SHP77 treated with DMSO at 0.1 percent for 48 hours (cell line): ENCODE data around the gene MED12L.

Experiments
- DNase-seq: peaks from one replicate; lab custom pipeline; 2025; lab: John Stamatoyannopoulos, UW

The MED12L gene

DNA sequence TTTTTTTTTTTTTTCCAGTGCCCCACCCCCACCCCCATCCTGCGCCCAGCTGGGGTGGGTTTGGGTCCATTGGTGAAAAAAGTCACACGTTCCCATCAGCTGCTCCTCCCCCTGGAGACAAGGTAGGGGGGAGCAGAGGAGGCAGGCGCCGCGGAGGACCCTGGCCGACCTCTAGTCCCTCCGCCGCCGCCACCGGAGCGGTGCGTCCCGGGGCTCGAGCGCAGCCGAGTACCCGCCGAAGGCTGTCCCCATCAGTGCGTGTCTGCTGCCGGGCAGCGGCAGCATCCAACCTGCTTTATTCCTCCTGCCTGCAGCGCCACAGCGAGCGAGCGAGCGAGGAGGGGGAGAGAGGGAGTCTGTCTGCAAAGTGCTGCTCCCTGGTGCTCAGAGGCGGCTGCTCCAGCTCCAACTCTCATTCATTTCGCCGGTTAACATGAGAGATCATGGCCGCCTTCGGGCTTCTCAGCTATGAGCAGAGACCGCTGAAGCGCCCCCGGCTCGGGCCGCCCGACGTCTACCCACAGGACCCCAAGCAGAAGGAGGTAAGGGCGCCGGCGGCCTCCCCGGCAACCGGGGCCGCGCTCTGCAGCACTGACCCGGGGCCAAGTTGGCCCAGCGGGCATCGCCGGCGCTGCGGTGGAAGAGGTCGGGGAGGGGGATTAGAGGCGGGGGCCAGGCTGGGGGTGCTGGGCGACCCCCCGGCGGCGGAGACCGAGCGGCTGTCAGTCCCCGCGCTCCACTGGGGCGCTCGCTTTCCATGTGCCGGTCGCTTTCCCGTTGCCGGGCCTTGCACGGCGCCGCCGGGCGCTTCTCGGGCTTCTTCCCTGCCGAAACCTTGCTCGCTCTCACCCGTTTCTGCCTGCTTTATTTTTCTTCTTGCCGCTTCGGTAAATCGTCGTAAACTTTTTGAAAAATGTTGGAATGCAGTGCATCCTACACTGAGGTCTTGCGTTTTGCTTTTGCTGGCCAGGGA lies 1.3 kb downstream of the MED12L start:
- no peak for DNase-seq

DNA sequence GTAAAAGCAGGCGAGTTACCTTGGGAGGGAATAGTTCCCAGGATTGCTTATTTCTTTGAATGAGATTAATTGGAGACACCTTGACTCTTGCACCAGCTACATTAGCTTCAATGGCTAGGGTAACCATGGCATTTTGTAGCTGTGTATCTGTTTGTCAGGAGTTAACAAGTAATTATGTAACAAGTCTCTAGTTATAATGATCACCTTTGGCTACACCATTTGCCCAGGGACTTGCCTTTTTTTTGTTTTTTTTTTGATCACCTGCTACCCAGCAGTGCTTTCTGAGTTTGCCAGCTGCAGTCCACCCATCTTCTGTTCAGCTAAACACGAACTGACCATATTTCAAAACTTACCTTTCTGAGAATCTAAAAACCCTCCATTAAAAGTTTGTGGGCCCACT lies 2.2 kb downstream of the MED12L start:
- no peak for DNase-seq

DNA sequence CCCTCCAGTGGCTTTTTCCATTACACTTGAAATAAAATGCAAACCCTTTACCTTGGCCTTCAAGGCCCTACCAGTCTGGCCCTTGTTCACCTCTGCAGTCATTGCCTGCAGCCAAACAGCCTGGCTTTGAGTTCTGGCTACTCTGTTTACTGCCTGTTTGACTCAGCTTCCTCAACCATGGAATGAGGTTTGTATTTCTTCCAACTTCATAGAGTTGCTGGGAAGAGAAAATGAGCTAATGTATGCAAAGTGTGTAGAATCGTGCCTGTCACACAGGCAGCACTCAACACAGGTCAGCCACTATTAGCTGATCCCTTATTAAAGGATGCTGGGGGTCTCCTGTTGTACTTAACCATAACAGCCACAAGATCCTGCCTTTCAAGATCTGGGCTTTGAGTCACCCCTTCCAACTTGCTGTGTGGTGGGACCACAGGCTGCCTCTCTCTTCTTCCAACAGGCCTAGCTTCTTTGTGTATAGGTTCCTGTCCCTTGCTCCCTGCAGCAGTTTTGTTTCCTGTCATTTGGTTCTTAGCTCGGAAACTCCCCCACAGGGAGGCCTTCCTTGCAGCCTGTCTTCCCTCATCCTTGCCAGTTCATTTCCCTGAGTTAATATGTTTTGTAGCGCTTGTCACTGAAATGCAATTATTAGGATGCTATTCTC lies 6.4 kb downstream of the MED12L start:
- DNase-seq = no peak

DNA sequence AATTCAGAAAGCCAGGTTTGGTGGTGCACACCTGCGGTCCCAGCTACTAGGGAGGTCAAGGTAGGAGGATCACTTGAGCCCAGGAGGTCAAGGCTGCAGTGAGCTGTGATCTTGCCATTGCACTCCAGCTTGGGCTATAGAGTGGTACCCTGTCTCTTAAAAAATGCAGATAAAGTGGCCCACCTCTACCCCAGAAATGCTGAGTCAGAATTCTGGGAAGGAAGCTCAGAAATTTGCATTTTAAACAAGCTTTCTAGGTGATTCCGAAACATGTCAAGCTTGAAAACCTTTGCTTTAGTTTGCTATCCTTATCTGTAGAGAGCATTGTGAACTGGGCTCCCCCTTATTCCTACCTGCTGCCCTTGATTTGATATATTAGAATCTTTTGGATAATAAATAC lies 7.7 kb downstream of the MED12L start:
- no peak for DNase-seq

DNA sequence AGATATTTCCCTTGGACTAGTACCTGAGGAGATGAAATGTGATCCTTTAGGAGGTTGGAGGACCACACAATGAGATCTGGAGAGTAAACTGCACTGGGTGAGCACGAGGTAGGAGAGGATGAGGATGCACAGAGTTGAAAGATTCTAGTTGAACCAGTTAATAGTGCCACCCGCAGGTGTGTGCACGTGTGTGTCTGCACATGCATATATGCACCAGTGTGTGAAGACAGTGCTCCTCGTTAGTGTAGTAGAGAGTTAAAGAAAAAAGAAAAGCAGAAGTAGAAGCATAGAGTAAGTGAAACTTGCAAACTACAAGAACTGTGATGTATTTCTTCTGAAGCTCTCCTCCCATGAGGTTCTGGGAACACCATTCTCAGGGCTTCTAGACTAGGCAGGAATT lies 8.4 kb downstream of the MED12L start:
- DNase-seq = no peak

DNA sequence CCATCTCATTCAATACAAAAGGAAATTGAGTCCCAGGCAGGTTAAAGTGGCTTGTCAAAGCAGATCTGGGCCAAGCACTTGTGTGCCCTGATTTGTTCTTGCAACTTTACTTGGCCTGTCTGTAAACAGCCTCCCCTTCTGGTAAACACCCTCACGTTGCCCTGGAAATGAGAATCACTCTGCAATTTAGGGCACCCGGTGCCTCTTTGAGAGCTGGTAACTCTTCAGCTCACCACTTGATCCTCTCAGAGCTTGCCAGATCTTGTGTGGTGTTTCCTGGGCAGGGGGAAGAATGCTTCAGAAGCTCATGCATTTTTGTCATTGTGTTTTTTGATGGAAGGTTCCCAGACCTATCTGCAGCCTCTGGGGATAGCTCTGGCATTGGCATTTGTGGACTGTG lies 11.3 kb downstream of the MED12L start:
- DNase-seq = no peak

DNA sequence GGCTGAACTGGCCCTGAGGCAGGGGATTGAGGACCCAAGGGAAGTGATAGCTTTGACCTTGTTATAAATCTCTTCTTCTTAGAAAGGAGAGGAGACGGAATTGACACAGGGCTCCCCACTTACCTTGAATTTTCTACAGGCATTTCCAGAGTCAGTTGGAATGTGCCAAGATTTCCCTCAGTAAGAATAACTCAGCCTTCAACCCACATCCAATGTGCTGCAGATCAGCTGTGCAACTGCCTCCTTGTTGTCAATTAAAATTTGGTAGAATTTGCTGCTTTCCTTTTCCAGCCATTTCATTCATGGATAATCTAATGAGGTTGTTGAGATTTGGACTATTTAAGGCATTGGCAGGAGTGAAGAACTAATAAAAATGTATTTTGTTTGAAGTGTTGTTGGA lies 14.6 kb downstream of the MED12L start:
- no peak for DNase-seq

DNA sequence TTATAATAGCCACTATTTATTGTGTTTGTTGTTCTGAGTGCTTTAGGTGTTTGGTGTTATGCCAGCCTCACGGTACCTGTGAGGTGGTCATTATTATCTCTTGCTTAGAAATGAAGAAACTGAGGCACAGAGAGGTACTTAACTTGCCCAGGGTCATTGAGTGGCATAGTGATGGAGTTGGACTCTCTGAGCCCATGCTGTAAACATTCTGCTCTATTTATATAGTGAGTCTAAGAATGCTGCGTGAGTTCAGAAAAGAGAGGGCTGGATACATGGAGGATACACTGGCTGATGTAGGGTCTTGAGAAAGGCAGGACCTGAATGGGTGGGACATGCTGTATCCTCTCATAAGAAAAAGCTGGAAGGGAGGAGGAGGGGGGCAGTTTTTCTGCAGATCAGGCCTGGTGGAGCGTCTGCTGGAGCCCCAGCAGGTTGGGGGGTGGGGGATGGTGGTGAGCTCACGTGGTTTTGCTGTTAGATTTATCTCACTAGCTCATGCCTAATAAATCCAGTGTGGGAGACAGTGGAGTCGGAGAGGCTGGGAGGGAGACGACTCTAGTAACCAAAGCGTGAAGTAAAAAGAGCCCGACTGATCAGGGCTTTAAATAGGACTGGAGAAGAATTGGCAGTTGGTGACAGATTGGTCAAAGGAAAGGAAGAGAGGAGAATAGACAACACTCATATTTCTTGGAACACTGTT lies 16.0 kb downstream of the MED12L start:
- no peak for DNase-seq

DNA sequence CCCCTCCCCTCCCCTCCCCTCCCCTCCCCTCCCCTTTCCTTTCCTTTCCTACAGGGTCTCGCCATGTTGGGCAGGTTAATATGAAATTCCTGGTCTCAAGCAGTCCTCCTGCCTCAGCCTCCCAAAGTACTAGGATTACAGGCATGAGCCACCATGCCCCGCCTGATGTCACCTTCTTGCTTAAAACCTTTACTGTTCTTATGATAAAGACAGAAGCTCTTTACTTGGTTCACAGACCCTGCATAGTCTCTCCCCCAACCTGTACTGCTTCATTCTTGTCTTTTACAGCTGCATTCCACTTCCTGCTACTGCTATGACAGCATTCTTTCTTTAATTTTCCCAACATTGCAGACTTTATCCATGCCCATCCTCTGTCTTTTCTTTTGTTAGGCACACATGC lies 20.8 kb downstream of the MED12L start:
- DNase-seq = no peak

DNA sequence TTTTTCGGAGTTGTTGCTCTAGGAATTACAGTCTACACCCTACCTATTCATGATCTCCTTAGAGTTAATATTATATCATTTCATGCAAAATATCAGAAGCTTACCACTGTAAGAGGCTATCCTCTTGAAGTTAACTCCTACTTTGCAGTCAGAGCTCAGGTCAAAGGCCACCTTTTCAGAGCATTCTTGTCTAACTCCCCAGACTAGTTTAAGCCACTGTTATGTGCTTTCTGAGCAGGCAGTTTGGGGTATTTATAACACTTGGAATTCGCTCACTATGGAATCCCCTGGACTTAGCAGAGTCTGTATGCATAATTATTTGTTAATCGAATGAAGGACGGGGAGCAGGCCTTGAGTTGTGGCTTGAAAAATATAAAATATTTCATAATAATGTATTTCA lies 21.7 kb downstream of the MED12L start:
- no peak for DNase-seq

DNA sequence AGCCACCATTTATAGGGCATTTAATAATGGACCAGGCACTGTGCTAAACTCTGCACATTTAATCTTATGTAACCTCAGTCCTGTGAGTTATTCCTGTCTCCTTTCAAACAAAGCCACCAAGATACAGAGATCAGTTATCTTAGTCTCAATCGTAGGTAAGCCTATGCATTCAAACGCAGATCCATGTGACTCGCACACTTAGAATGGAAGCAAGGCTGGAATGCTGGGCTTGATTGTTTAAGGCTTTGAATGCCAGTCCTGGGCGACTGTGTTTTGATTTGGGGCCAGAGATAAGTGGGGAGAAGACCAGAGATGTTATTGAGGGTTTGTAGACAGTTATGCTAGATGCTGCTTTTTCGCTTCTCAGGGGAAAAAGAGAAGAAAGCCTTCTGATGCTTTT lies 22.2 kb downstream of the MED12L start:
- no peak for DNase-seq

DNA sequence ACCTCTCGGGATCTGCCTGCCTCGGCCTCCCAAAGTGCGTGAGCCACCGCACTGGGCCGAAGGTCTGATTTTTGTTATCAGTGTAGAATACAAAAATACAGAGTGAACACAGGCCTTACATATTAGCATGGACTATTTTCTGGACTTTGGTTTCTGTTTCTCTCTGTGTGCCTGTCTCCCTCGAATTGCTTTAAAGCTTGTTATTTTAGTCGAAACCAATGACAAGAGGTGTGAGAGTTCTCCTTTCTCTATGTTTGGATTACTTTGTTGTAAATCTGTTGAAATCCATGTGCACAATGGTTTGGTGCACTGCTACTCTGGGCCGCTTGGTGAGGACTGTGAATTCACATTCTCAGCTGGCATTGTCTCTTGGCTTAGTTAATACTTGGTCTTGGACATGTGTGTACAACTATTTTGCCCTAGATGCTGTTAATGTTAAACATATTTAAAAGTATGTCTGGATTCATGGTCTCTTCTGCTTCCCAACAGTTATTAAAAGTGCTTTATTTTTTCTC lies 23.9 kb downstream of the MED12L start:
- no peak for DNase-seq

DNA sequence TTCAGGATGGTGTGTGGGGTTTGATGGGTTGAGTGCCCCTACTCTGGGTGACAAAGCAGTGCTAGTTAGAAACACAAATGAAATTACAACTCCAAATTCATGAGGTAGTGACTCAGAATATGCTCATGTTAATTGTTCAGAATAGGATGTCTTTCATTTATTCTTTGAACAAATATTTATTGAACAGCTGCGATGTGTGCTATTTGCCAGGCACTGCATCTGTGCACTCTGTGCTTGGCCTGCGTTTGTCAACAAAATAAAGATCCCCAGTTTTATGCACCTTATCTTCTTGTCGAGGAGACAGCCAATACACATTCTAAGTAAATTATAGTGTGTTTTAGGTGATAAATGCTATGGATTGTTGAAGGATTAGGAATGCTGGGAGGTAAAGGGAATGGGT lies 27.3 kb downstream of the MED12L start:
- no peak for DNase-seq

DNA sequence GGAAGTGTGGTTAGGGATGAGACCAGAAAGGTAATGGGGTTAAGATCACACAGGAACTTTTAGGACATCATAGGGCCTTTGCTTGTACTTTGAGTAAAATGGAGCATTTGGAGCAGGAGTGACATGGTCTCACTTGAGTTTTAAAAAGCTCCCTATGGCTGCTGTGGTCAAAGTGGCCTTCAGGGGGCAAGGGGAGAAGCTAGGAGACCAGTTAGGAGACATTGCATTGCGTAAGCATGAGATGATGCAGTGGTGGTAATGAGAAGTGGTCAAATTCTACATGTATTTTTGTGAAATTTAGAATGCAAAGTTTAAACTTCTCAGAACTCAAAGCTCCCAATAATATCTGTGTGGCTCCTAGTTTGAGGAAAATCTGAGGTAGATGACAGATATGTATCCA lies 27.9 kb downstream of the MED12L start:
- no peak for DNase-seq

DNA sequence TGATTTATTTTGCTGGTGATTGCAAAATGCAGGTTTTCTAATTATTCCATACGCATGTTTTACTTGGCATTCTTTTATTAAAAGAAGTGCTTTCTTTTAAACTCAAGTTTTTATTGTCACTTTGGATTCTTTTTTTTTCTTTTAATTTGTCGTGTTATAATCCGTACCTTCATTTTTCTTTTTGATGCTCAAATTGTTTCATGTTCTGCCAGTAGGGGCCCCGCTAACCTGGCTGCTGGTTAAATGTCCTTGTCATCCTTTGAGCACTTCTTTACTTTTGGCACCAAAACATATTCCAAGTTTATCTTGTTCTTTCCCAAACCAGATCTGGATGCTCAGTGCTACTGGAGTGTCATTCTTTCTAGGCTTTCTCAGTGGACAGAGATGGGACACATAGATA lies 31.6 kb downstream of the MED12L start:
- no peak for DNase-seq

DNA sequence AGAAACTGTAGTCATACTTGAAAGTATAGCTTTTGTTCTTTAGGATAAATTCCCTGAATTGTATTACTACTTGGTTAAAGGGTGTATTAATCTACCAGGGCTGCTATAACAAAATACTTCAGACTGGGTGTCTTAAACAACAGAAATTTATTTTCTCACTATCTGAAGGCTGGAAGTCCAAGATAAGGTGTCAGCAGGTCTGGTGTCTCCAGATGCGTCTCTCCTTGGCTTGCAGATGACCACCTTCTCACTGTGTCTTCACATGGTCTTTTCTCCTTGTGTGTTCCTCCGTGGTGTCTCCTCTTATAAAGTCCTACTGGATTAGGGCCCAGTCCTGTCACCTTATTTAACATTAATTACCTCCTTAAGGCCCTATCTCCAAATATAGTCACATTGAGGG lies 33.7 kb downstream of the MED12L start:
- DNase-seq = no peak

DNA sequence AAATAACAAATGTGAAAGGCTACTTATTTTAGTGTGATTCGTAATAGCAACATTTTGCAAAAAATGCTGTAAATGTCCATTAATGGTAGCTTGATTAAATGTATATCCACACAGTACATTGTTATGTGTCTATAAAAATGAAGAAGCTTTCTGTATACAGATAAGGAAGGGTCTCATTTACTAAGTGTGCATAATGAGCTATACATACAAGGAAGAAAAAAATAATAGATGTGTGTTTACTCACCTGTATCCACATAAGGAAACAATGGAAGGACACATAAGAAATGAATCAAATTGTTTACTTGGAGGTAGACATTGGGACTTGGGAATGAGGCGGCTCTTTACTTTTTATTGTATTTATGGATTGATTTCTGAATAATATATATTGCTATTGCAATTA lies 34.9 kb downstream of the MED12L start:
- no peak for DNase-seq

DNA sequence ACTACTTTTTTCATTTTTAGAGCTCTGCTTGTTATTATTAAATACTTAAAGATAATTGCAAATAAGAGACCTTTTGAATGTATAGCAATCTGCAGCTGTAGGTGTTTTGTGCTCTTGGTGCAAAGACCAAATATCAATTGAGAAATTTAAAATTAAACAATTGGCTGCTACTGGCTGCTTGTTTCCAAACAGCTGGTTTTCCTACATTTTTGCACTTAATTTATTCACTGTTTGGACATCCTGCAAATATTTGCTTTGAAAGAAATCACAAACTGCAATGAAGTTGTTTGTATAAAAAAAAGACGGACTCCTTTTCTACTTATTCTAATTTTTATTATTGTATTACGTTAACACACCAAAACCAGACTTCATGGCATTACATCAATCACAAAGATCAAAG lies 35.6 kb downstream of the MED12L start:
- no peak for DNase-seq

DNA sequence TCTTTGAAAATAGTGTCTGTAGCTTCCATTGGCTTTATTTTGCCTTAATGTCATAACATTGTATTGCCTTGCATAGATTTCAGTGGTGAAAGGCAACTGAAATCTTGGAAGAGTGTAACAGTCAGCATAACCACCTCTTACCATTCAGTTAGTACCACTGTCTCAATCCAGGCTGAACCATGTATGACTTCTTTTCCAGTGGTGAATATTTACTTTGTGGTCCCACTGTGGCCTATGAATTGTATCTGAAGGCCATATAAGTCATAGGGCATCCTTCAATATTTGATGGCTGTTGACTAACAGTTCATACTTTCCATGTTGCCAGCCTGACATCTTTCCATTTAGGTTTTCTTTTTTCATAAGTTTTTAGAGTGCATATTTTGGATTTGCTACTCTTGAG lies 38.4 kb downstream of the MED12L start:
- DNase-seq = no peak

DNA sequence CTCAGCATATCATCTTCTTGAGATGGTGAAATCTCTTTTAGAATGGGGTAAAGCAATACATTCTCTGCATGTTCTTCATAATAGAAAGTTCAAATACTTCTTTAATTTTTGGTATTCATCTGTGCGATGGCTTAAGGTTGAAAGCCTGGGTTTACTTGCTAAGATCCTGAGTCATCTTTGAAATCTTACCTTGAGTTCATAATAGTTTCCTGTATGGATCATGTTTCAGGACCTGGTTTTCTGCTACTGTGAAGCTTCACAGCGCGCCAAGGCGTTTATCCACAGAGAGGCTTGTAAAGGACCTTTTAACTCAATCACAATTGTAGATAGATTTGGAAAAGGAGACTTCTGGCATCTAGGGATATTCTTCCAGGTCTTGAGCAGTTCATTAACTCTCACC lies 39.0 kb downstream of the MED12L start:
- DNase-seq = no peak

DNA sequence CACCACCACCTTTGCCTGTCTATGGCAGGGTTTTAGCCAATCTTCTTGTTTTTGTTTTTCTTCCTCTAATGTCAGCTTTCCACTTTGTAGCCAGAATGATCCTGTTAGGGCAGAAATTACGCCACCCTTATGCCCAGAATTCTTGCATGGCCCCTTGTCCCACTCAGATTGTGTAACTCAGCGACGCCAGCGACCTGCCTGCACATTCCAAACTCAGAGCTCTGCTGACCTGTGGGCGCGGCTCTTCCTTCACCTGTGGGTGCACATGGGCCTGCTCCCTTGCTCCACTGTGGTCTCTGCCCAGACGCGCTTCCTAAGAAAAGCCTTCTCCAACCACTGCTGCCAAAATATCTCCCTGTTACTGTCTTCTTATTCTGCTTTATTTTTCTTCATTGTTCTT lies 45.0 kb downstream of the MED12L start:
- DNase-seq = no peak

DNA sequence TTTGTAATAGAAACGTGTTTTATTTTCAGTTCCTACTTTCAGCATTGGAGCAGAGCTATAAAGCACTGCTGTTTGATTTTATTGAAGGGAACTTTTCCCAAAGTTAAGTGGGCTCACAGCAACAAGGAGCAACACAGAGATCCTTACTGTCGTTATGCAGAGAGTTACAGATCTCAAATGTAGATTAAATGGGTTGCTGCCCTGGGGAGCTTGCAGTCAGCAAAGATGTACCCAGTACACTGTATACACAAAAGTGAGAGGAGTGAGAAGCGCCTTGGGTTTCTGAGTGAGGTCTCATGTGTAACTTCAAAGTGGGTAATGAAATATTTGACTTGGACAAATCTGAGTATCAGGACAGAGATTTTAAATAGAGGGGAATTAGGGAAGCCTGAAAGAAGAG lies 47.7 kb downstream of the MED12L start:
- DNase-seq = no peak
